ENCODE results near the gene ZNF273. TPM values are rescaled to one million over a fixed set of nuclear protein-coding genes. Genes with fewer than 3 reads are reported as not detected.
A peak's percentile ranks its signal among the peaks of the same experiment; 100 is the strongest.

Gene ZNF273
- total and polyA plus RNA-seq, 4 donors, result 3.0 to 15.7 (median 8.7) TPM

DNA sequence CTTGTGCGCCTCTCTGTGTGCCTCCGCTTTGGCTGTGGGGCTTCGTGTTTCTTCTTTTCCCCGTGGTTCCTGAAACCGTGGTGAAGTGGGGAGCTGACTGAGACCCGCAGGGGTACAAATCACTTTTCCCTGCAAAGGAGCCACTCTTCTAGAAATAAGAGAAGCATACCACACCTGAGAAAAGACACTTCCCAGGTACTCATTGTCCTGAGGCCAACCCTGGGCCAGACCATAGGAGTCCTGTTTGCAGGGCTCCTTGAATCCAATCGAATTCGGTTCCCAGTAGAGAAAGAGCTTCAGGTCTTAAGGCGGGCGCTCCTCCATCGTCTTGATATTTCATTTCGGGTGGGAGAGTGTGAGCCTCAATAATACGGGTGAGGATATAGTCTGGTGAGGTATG is 32.4 kb upstream of the ZNF273 start:
- Histone ChIP-seq H3K27me3 (ENCODE audit: control insufficient read depth in 3 of 3, insufficient read depth in 3 of 3, low read length in 2 of 3) (no peaks in the 10 kb centered on the region), H3K9me3 (ENCODE audit: control insufficient read depth in 4 of 4, insufficient read depth in 3 of 4, low read length in 3 of 4) (peaks cover 0 to 23% (median 2%) of the 10 kb centered on the region in 4 donors), H3K36me3 (ENCODE audit: control insufficient read depth in 4 of 4, insufficient read depth in 4 of 4, low read length in 4 of 4) (no peaks in the 10 kb centered on the region), H3K27ac (ENCODE audit: low read depth in 1 of 2, low read length in 1 of 2) (no peak overlapping the region), H3K4me3 (no peak overlapping the region), H3K4me1 (ENCODE audit: control insufficient read depth in 5 of 5, insufficient read depth in 5 of 5, low read length in 5 of 5) (no peaks in the 10 kb centered on the region), H3K9ac (ENCODE audit: insufficient read depth in 1 of 2, low read length in 2 of 2) (no peak overlapping the region)
- ATAC-seq (ENCODE audit: insufficient read depth, low FRiP score) (no peak), DNase-seq (no peak)
- no peak for TF ChIP-seq CTCF (IDR thresholded peaks at IDR 0.05; ENCODE audit: control extremely low read depth, extremely low read depth)
- 94 to 95% methylated on average over 13 of the region's 13 CpGs for WGBS, 2 donors

DNA sequence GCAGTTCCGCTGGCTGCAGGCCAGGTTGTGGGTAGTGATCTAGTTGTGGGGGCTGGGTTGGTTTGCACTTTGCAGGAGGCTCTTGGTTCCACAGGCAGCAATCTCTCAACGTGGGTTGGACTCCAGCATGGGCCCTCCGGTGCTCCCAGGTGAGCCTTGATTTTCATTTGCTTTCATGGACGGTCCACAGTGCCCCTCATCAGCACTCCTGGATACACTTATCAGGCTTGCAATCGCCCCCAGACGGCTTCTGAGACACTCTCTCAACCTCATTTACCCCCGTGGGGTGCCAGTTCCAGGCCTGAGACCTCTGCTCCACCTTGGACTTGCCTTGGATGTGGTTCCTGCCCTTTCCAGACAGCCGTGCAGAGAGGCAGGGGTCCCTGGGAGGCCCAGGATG is 31.3 kb upstream of the ZNF273 start:
- no peaks in the 10 kb centered on the region for H3K27me3 ChIP-seq (ENCODE audit: control insufficient read depth in 3 of 3, insufficient read depth in 3 of 3, low read length in 2 of 3)
- no peak overlapping the region for H3K27ac ChIP-seq (ENCODE audit: low read depth in 1 of 2, low read length in 1 of 2)
- H3K4me3 ChIP-seq, result no peak overlapping the region
- WGBS, 2 donors, result 78 to 81% methylated on average over 8 of the region's 8 CpGs
- ATAC-seq (ENCODE audit: insufficient read depth, low FRiP score) (no peak), DNase-seq (no peak)
- TF ChIP-seq CTCF (IDR thresholded peaks at IDR 0.05; ENCODE audit: control extremely low read depth, extremely low read depth), result no peak
- H3K4me1 ChIP-seq (ENCODE audit: control insufficient read depth in 5 of 5, insufficient read depth in 5 of 5, low read length in 5 of 5), result no peaks in the 10 kb centered on the region
- H3K9ac ChIP-seq (ENCODE audit: insufficient read depth in 1 of 2, low read length in 2 of 2), result no peak overlapping the region
- no peaks in the 10 kb centered on the region for H3K36me3 ChIP-seq (ENCODE audit: control insufficient read depth in 4 of 4, insufficient read depth in 4 of 4, low read length in 4 of 4)
- H3K9me3 ChIP-seq (ENCODE audit: control insufficient read depth in 4 of 4, insufficient read depth in 3 of 4, low read length in 3 of 4), result peaks cover 0 to 25% (median 2%) of the 10 kb centered on the region in 4 donors

- Histone ChIP-seq H3K36me3 (ENCODE audit: control insufficient read depth in 4 of 4, insufficient read depth in 4 of 4, low read length in 4 of 4) (no peaks in the 10 kb centered on the region), H3K27me3 (ENCODE audit: control insufficient read depth in 3 of 3, insufficient read depth in 3 of 3, low read length in 2 of 3) (no peaks in the 10 kb centered on the region), H3K4me3 (no peak overlapping the region), H3K9me3 (ENCODE audit: control insufficient read depth in 4 of 4, insufficient read depth in 3 of 4, low read length in 3 of 4) (peaks cover 0 to 29% (median 2%) of the 10 kb centered on the region in 4 donors), H3K27ac (ENCODE audit: low read depth in 1 of 2, low read length in 1 of 2) (no peak overlapping the region), H3K9ac (ENCODE audit: insufficient read depth in 1 of 2, low read length in 2 of 2) (no peak overlapping the region), H3K4me1 (ENCODE audit: control insufficient read depth in 5 of 5, insufficient read depth in 5 of 5, low read length in 5 of 5) (peaks cover 0 to 5% (median 0%) of the 10 kb centered on the region in 5 donors)
- 93 to 96% methylated on average over 36 of the region's 36 CpGs for WGBS, 2 donors
- no peak for TF ChIP-seq CTCF (IDR thresholded peaks at IDR 0.05; ENCODE audit: control extremely low read depth, extremely low read depth)
- DNase-seq (no peak), ATAC-seq (ENCODE audit: insufficient read depth, low FRiP score) (peak; percentile 8)
These were observed 30.5 kb upstream of the ZNF273 start for GRCh38 chr7:64872351-64873154.
